Liver (tissue), 9 donors: ENCODE data around the gene GMEB2. TPM values are rescaled to one million over a fixed set of nuclear protein-coding genes. Genes with fewer than 3 reads are reported as not detected.
"Not testable (repeated sequence)": the region's sequence is repeated elsewhere in the genome, so short reads cannot be mapped to it uniquely, and the experiment has no call there.

Source experiments
- DNase-seq: peaks from one replicate; pipeline ENCODE4 v3.0.0-alpha.2; 2017; ENCODE audit warnings: low spot score
- H3K27ac ChIP-seq, 2 donors: one replicate each; pipeline ENCODE4 v1.7.0; 2013; ENCODE audit warnings: inconsistent platforms in 2 of 2, low read length in 2 of 2, control low read depth in 1 of 2, low read depth in 1 of 2, mild to moderate bottlenecking in 1 of 2
- H3K27me3 ChIP-seq, 4 donors: one replicate each; pipeline versions ENCODE4 v1.6.1 to v1.7.0; 2013; ENCODE audit warnings: low read length in 3 of 4, inconsistent platforms in 1 of 4, mild to moderate bottlenecking in 1 of 4, moderate library complexity in 1 of 4; ENCODE audit not compliant: control insufficient read depth in 4 of 4, insufficient read depth in 4 of 4
- H3K36me3 ChIP-seq, 4 donors: one replicate each; pipeline versions ENCODE4 v1.6.1 to v1.7.0; 2013; ENCODE audit warnings: low read length in 3 of 4, mild to moderate bottlenecking in 3 of 4, low read depth in 1 of 4, moderate library complexity in 1 of 4; ENCODE audit not compliant: control insufficient read depth in 4 of 4, insufficient read depth in 3 of 4
- H3K4me1 ChIP-seq, 4 donors: one replicate each; pipeline versions ENCODE4 v1.6.1 to v1.7.0; 2013; ENCODE audit warnings: low read length in 3 of 4, mild to moderate bottlenecking in 3 of 4, moderate library complexity in 1 of 4; ENCODE audit not compliant: control insufficient read depth in 4 of 4, insufficient read depth in 4 of 4
- H3K4me3 ChIP-seq, 3 donors: one replicate each; pipeline versions ENCODE4 v1.6.1 to v1.7.0; 2013; ENCODE audit warnings: low read length in 3 of 3, control low read depth in 1 of 3, low read depth in 1 of 3, mild to moderate bottlenecking in 1 of 3
- H3K9ac ChIP-seq, 2 donors: one replicate each; pipeline ENCODE4 v1.7.0; 2013; ENCODE audit warnings: low read length in 2 of 2, mild to moderate bottlenecking in 2 of 2, moderate library complexity in 2 of 2, control low read depth in 1 of 2, low read depth in 1 of 2
- H3K9me3 ChIP-seq, 4 donors: one replicate each; pipeline versions ENCODE4 v1.6.1 to v1.7.0; 2013; ENCODE audit warnings: low read length in 3 of 4; ENCODE audit not compliant: control insufficient read depth in 4 of 4
- ATF3 ChIP-seq: IDR thresholded peaks from 2 replicates; pipeline ENCODE4 v1.6.1; 2016; ENCODE audit warnings: antibody characterized with exemption
- CTCF ChIP-seq: fragments of 150-350 bp; IDR thresholded peaks from 2 replicates; pipeline ENCODE4 v1.5.1; 2017; ENCODE audit warnings: improper control_type of control experiment, low read depth, low read length; ENCODE audit not compliant: missing input control
- EGR1 ChIP-seq, 2 donors: IDR thresholded peaks; 2 replicates each; pipeline ENCODE4 v1.6.1; 2016 to 2018; ENCODE audit warnings: antibody characterized with exemption in 2 of 2, low read depth in 2 of 2
- FOXA1 ChIP-seq: IDR thresholded peaks from 2 replicates; pipeline ENCODE4 v1.6.1; 2016; ENCODE audit warnings: antibody characterized with exemption
- GABPA ChIP-seq, 2 donors: IDR thresholded peaks in 1 of 2; conservative IDR thresholded peaks in 1 of 2; 2 replicates each; pipeline ENCODE4 v1.6.1; 2016; ENCODE audit warnings: antibody characterized with exemption in 2 of 2, mild to moderate bottlenecking in 1 of 2, moderate library complexity in 1 of 2
- HNF4A ChIP-seq, 2 donors: conservative IDR thresholded peaks; 2 replicates each; pipeline ENCODE4 v1.6.1; 2016; ENCODE audit warnings: antibody characterized with exemption in 2 of 2, mild to moderate bottlenecking in 2 of 2
- HNF4G ChIP-seq: IDR thresholded peaks from 2 replicates; pipeline ENCODE4 v1.6.1; 2016; ENCODE audit warnings: antibody characterized with exemption
- JUND ChIP-seq, 2 donors: IDR thresholded peaks; 2 replicates each; pipeline ENCODE4 v1.6.1; 2016; ENCODE audit warnings: antibody characterized with exemption in 2 of 2
- MAX ChIP-seq: IDR thresholded peaks from 2 replicates; pipeline ENCODE4 v1.6.1; 2016; ENCODE audit warnings: antibody characterized with exemption
- NR2F2 ChIP-seq: IDR thresholded peaks from 2 replicates; pipeline ENCODE4 v1.6.1; 2016; ENCODE audit warnings: antibody characterized with exemption
- RAD21 ChIP-seq, 2 donors: IDR thresholded peaks; 2 replicates each; pipeline ENCODE4 v1.6.1; 2016; ENCODE audit warnings: antibody characterized with exemption in 2 of 2, mild to moderate bottlenecking in 2 of 2
- REST ChIP-seq: IDR thresholded peaks from 2 replicates; pipeline ENCODE4 v1.6.1; 2016; ENCODE audit warnings: antibody characterized with exemption, mild to moderate bottlenecking
- RXRA ChIP-seq, 2 donors: IDR thresholded peaks; 2 replicates each; pipeline ENCODE4 v1.6.1; 2017 to 2018; ENCODE audit warnings: antibody characterized with exemption in 2 of 2, mild to moderate bottlenecking in 1 of 2
- SP1 ChIP-seq: IDR thresholded peaks from 2 replicates; pipeline ENCODE4 v1.6.1; 2018; ENCODE audit warnings: antibody characterized with exemption, mild to moderate bottlenecking
- TAF1 ChIP-seq: conservative IDR thresholded peaks from 2 replicates; pipeline ENCODE4 v1.6.1; 2016; ENCODE audit warnings: antibody characterized with exemption, mild to moderate bottlenecking
- YY1 ChIP-seq: IDR thresholded peaks from 2 replicates; pipeline ENCODE4 v1.6.1; 2016; ENCODE audit warnings: antibody characterized with exemption, mild to moderate bottlenecking
- ZBTB33 ChIP-seq: IDR thresholded peaks from 2 replicates; pipeline ENCODE4 v1.6.1; 2016; ENCODE audit warnings: antibody characterized with exemption
- WGBS: extraction: QIAGEN DNeasy Blood & Tissue Kit; methylation state at CpG from one replicate; pipeline ENCODE4 v1.1.7; 2013; 5-methylcytosine and 5-hydroxymethylcytosine counted together
- polyA plus RNA-seq, 2 donors: library from polyadenylated mRNA; stranded (reverse) in 1 of 2; unstranded in 1 of 2; fragments of 200-250 nt in 1 of 2; fragments of >200 nt in 1 of 2; fragmentation: Nextera tagmentation in 1 of 2; extraction: Ambion mirVana in 1 of 2; gene quantifications; one replicate each; pipeline versions ENCODE4 v1.2.1 to v1.2.3, GENCODE V29; 2013 to 2015
- total RNA-seq, 2 donors: library from RNA; depleted of rRNA; stranded (reverse); fragments of >200 nt; gene quantifications; one replicate each; pipeline ENCODE4 v1.2.3, GENCODE V29; 2014
- donor health status: healthy.
- donor health status: healthy.
- donor health status: healthy.
- donor health status: healthy.
- donor health status: healthy.

The GMEB2 gene
- total and polyA plus RNA-seq, 4 donors, result 1.3 to 8.6 (median 5.3) TPM

- H3K4me1 ChIP-seq, result peaks cover 0 to 17% (median 6%) of the 10 kb centered on the region in 4 donors
- no peaks in the 10 kb centered on the region for H3K9me3 ChIP-seq
- WGBS, result 16% methylated on average over 11 of the region's 11 CpGs
- peak overlapping the region in 1 of 3 donors; percentile 50 for H3K4me3 ChIP-seq
- peaks cover 0 to 4% (median 0%) of the 10 kb centered on the region in 4 donors for H3K27me3 ChIP-seq
- TF ChIP-seq RAD21 (IDR thresholded peaks at IDR 0.05) (no peak), SP1 (no peak), REST (no peak), RXRA (IDR thresholded peaks at IDR 0.05) (no peak), GABPA (IDR thresholded peaks at IDR 0.05 in 1 of 2, conservative IDR thresholded peaks at IDR 0.05 in 1 of 2) (no peak), TAF1 (no peak), JUND (IDR thresholded peaks at IDR 0.05) (no peak), ZBTB33 (no peak), CTCF (no peak), HNF4G (no peak), ATF3 (no peak), YY1 (no peak), NR2F2 (no peak), HNF4A (conservative IDR thresholded peaks at IDR 0.05) (no peak), EGR1 (IDR thresholded peaks at IDR 0.05; ENCODE audit: low read depth in 2 of 2) (no peak), FOXA1 (no peak), MAX (no peak)
- H3K9ac ChIP-seq, result no peak overlapping the region
- DNase-seq, result no peak
- no peaks in the 10 kb centered on the region for H3K36me3 ChIP-seq
- H3K27ac ChIP-seq, result no peak overlapping the region
Observed at GRCh38 chr20:63651942-63652191, 25.0 kb upstream of the GMEB2 start.

- 89% methylated on average over 25 of the region's 25 CpGs for WGBS
- not testable (repeated sequence) for H3K27ac ChIP-seq, H3K9me3 ChIP-seq, H3K27me3 ChIP-seq, H3K36me3 ChIP-seq, H3K4me3 ChIP-seq, DNase-seq, H3K9ac ChIP-seq
- H3K4me1 ChIP-seq, result peaks cover 0 to 17% (median 6%) of the 10 kb centered on the region in 4 donors
Observed at GRCh38 chr20:63650486-63650885, 23.6 kb upstream of the GMEB2 start.
